HG02678 (cell line): ENCODE measurements around the gene KTN1.

ENCODE experiments used
- ATAC-seq: cut with Tn5 transposase; IDR thresholded peaks from one replicate; pipeline ENCODE4 v1.9.1; 2021; ENCODE audit warnings: mild to moderate bottlenecking, moderate library complexity; ENCODE audit not compliant: unreplicated experiment

The KTN1 gene

GRCh38 chr14:55574988-55575387, 5.0 kb upstream of the KTN1 start:
- no peak for ATAC-seq

- ATAC-seq: no peak
These were observed 2.8 kb upstream of the KTN1 start for GRCh38 chr14:55577229-55577628.

DNA sequence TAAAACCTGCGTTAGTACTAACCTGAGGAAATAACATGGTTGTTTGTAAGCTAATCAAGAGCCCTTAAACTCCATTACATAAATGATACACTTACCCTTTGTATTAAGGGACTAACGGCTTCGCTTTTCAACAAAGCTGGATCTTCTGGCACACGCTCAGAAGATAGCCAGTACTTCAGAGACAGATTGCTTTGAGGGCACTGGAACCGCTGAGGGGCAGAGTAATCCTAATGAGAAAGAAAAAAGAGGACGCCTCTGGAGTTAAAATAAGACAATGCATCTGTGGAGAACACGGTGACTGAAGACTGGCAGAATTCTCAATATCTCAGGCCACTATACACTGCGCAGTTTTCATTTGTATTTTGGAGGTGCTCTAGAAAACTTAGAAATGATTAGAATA, 1.5 kb upstream of the KTN1 start:
- ATAC-seq: no peak

GRCh38 chr14:55580470-55581341, 699 bp downstream of the KTN1 start:
- peak; percentile 52 for ATAC-seq

GRCh38 chr14:55581342-55581771, 1.4 kb downstream of the KTN1 start:
- no peak for ATAC-seq

DNA sequence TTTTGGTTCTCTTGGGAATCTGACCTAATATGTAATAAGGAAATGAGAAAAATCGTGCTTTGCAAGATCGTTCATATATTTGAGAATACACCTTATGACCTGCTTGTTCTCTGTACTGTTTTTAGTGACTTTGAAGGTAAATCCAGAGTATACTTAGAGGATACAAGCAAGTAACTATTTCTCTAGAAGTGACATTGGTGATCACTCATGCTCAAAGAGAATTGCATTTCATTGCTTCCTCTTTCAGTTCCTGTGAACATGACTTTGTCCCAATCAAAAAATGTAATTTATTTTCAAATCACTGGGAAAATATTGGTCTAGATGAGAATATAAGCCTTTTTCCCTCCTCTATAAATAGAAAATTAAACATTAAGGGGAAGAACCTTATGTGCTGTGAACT, 2.7 kb downstream of the KTN1 start:
- no peak for ATAC-seq

DNA sequence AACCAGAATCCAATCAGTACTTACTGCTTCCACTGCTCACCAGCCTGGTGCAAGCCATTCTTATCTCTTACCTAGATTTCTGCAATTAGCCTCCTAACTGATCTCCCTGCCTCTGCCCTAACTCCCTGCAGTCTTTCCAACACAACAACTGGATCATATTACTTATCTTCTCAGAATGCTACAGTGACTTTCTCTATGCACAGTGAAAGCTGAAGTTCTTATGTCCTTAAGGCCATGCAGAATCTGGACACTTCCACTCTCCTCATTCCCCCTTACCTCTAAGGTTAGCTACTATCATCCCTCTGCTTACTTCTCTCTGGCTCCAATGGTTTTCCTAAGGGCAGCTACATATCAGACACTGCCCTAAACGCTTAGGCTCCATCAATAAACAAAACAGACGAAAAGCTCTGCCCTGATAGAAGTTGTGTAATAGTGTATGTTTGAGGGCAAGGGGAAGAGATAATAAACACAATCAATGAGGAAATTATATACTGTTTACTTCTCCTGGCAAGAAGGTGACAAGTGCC, 4.0 kb downstream of the KTN1 start:
- ATAC-seq: no peak

DNA sequence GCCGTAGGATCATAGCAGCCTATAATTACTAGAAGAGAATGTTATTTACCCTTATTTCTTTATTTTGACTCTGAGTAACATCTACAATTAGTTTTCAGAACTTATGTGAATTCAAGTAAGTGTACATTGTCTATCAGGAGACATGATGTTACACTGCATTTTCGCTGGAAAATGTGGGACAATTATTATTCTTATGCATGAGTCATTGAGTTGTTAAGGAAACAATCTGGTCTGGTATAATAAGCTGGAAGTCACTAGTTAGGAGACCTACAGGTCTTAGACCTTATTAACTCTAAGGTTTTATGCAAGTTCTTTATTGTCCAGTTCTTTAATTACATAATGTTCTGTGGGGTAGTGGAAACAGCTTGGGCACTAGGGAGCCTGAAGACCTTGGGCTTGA, 5.8 kb downstream of the KTN1 start:
- no peak for ATAC-seq

DNA sequence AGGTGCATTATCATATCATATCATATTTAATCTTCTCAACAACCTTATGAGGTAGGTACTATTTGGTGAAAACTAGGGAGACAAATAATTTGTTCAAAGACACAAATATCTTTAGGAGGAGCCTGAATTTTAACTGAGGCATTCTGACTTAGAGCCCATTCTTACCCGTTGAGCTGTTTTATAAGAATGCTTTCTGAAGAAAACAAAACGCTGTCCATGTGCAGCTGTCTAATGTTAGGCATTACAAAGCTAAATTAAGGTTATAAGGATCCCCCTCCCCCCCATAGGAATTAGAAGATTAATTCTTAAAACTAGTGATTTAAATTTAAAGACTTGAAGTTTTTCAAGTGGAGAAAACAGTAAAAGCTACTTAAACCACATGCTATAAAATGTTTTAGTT, 6.4 kb downstream of the KTN1 start:
- ATAC-seq: no peak

DNA sequence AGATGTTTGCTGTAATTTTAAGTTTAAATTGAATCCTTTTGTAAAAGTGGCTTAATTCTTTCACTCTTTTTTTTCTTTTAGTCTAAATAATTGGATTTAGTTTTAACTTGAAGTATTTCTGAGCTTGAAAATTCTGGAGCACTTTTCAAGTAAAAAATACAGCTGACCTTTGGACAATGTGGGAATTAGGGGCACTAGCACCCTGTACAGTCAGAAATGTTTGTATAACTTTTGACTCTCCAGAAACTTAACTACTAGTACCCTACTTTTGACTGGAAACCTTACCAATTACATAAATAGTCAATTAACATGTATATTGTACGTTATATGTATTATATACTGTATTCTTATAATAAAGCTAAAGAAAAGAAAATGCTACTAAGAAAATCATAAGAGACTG, 7.8 kb downstream of the KTN1 start:
- ATAC-seq: no peak

GRCh38 chr14:55588259-55588699, 8.3 kb downstream of the KTN1 start:
- ATAC-seq: no peak

DNA sequence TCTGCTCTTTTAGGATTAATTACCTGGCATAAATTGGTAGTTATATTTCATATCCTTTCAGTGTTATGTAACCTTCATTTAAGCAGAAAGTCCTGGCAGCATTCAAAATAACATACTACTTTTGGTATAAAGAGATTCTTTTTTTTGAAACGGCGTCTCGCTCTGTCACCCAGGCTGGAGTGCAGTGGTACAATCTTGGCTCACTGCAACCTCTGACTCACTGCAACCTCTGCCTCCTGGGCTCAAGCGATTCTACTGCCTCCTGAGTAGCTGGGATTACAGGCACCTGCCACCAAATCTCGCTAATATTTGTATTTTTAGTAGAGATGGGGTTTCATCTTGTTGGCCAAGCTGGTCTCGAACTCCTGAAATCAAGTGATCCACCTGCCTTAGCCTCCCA, 9.2 kb downstream of the KTN1 start:
- ATAC-seq: no peak

- ATAC-seq: no peak
These were observed 12.4 kb downstream of the KTN1 start for GRCh38 chr14:55592436-55592835.

DNA sequence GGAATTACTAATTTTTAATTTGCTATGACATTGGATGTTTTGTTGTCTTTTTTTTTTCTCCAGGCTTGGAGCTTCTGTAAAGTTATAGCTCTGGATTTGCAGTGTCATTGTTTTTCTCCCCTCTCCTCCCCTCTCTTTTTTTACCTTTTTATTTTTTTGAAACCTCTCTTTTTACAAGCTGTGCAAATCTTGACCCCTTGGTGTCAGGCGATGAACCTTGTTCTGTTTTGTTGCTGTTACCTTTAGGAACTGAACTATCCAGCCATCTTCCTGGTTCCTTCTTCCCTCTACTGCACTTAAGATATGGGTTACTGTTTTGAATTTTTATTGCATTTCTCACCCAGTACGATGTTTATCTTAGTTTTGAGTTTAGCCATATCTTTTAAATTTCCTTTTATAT, 13.7 kb downstream of the KTN1 start:
- no peak for ATAC-seq

- ATAC-seq: no peak
These were observed 19.4 kb downstream of the KTN1 start for GRCh38 chr14:55599250-55599879.

DNA sequence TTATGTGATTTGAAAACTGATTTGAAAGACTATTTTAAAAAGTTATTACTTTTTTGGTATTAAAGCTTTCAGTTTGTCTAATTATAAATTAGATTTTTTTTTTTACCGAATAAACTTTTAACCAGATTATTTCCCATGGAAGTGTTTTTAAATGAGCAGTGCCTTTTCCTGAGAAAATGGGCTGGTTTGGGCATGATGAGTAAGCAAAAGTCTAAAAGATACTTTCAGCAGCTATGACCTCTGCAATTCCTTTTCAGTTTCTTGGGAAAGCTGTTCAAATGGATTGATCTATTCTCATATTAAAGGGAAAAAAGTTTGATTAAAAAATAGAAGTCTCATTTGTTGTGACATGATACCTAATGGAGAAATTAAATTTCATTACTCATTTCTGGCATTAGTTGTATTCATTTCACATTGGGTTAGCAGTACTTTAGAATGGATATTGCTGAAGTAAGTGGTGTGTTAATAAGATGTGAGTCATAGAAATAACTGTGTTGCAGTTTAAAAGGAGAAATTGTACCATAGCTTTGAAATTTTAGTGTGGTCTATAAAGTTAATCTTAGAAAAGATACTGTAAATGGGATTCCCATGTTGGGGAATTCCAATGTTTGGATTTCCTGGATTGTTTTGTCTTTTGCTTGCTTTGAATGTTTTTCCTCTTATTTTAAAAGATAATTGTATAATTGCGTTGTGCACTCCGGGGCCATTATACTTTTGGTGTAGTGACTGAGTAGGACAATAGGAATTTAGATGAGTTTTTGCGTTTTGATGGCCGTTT, 21.0 kb downstream of the KTN1 start:
- no peak for ATAC-seq

- ATAC-seq: no peak
These were observed 23.5 kb downstream of the KTN1 start for GRCh38 chr14:55603401-55603953.

DNA sequence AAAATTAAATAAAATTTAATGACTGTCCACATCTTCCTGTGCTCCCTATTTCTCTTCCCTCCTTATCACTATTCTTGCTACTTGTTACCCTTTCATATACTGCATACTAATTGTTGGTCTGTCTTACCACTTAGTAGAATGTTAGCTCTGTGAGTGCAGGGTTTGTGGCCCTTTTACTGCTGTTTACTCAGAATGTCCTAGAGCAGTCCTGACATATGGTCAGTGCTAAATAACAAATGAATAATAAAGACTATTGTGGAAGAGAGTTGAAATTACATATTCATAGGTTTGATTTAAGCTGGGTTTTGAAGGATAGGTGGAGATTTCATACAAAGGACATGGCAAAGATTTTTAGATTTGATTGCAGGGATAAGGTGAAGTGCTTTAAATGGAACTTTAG, 24.5 kb downstream of the KTN1 start:
- ATAC-seq: no peak

DNA sequence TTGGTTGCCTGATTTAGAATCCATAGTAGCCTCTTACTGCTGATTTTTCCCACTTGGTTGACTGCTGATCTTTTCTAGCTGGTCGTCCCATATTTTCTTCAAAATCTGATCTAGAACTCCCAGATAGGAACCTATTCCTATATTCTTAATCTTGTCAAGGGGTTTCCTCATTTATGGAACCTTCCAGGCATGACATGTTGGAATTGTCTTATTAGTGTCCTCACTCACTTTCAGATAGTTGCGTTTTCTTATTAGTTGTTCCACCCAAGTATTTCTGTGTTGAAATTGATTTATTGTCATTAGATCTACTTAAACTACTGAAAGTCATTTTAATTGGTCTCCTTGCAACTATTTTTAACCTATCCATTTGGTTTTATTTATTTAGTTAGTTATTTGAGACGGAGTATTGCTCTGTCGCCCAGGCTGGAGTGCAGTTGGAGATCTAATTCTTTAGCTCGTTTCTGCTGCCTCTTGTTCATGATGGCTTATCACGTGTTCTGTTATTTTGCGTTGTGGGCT, 25.0 kb downstream of the KTN1 start:
- no peak for ATAC-seq

DNA sequence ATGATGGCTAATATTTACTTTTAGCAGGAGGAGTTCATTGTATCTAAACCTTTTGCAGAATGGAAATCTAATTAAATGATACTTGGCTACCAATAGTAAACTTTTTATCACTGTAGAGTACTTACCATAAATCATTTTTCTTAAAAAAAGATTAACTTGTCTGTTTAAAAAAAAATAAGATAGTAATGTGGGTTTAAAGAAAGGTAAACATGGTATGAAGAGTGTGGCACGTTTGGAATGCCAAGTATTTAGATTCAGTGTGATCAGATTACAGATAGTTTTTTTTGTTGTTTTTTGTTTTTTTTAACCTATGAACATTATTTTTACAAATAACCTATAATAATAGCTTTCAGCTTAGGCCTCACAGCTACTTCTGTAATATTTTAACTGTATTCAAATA, 25.8 kb downstream of the KTN1 start:
- ATAC-seq: no peak

- ATAC-seq: no peak
These were observed 27.4 kb downstream of the KTN1 start for GRCh38 chr14:55607386-55607785.
